HT1080 (cell line): Measurements from ENCODE around the gene ATXN7L2. TPM values are rescaled to one million over a fixed set of nuclear protein-coding genes. Genes with fewer than 3 reads are reported as not detected.

Source experiments
- DNase-seq: peaks from one replicate; pipeline ENCODE4 v3.0.0-alpha.2; 2015; ENCODE audit warnings: low read depth
- total RNA-seq: library from RNA; depleted of rRNA; stranded (reverse); fragments of >200 nt; shearing (Covaris generic); gene quantifications from 2 replicates; pipeline ENCODE4 v1.2.3, GENCODE V29; 2014

ATXN7L2 gene
- total RNA-seq, 1 experiment from 2014 or later = 11.1 TPM

GRCh38 chr1:109495738-109496137, 12.0 kb downstream of the ATXN7L2 start:
- DNase-seq = no peak

GRCh38 chr1:109497449-109498160, 13.9 kb downstream of the ATXN7L2 start:
- no peak for DNase-seq

- peak; percentile 44 for DNase-seq
These were observed 14.6 kb downstream of the ATXN7L2 start for GRCh38 chr1:109498161-109498801.

GRCh38 chr1:109499081-109499480, 15.4 kb downstream of the ATXN7L2 start:
- DNase-seq = no peak

GRCh38 chr1:109499661-109500536, 16.2 kb downstream of the ATXN7L2 start:
- DNase-seq = peak; percentile 69

- DNase-seq = no peak
These were observed 17.3 kb downstream of the ATXN7L2 start for GRCh38 chr1:109500941-109501381.

GRCh38 chr1:109501644-109502363, 18.1 kb downstream of the ATXN7L2 start:
- DNase-seq = no peak

GRCh38 chr1:109502364-109502851, 18.7 kb downstream of the ATXN7L2 start:
- no peak for DNase-seq

GRCh38 chr1:109503935-109504334, 20.2 kb downstream of the ATXN7L2 start:
- no peak for DNase-seq

GRCh38 chr1:109504974-109505373, 21.3 kb downstream of the ATXN7L2 start:
- DNase-seq = no peak

- no peak for DNase-seq
These were observed 24.5 kb downstream of the ATXN7L2 start for GRCh38 chr1:109508001-109508872.

- no peak for DNase-seq
These were observed 25.1 kb downstream of the ATXN7L2 start for GRCh38 chr1:109508873-109509175.

GRCh38 chr1:109509176-109510134, 25.8 kb downstream of the ATXN7L2 start, which contains the start of gene AMIGO1:
AMIGO1 (minus strand) TSS chr1:109509727; CDS start chr1:109508912, 815 bp downstream.
- DNase-seq = peak; percentile 37

GRCh38 chr1:109513110-109513710, 29.5 kb downstream of the ATXN7L2 start:
- DNase-seq = no peak

- no peak for DNase-seq
These were observed 31.1 kb downstream of the ATXN7L2 start for GRCh38 chr1:109514846-109515245.

- no peak for DNase-seq
These were observed 33.2 kb downstream of the ATXN7L2 start for GRCh38 chr1:109516872-109517271.

GRCh38 chr1:109517337-109517736, 33.6 kb downstream of the ATXN7L2 start:
- DNase-seq = no peak
